Stomach (tissue), 9 donors: ENCODE results near the gene GPR171. TPM values are rescaled to one million over a fixed set of nuclear protein-coding genes. Genes with fewer than 3 reads are reported as not detected.
A peak's percentile ranks its signal among the peaks of the same experiment; 100 is the strongest.

Experiments used
- DNase-seq, 2 donors: peaks; one replicate each; pipeline versions ENCODE4 v3.0.0 to v3.0.0-alpha.2; 2013 to 2019
- H3K27ac ChIP-seq, 5 donors: fragments of 200-600 bp in 4 of 5; sonication (generic) in 4 of 5; one replicate each; pipeline ENCODE4 v1.5.1; 2013 to 2019; ENCODE audit warnings: mild to moderate bottlenecking in 1 of 5, moderate library complexity in 1 of 5
- H3K27me3 ChIP-seq, 3 donors: fragments of 200-600 bp; sonication (generic); one replicate each; pipeline ENCODE4 v1.5.1; 2017 to 2019; ENCODE audit warnings: mixed run types in 1 of 3
- H3K36me3 ChIP-seq, 4 donors: fragments of 200-600 bp; sonication (generic); 1 replicate in 3 of 4; 2 replicates in 1 of 4; pipeline ENCODE4 v1.5.1; 2016 to 2019
- H3K4me1 ChIP-seq, 4 donors: fragments of 200-600 bp; sonication (generic); one replicate each; pipeline ENCODE4 v1.5.1; 2016 to 2019
- H3K4me3 ChIP-seq, 4 donors: fragments of 200-600 bp; sonication (generic) in 3 of 4; one replicate each; pipeline ENCODE4 v1.5.1; 2016 to 2019; ENCODE audit warnings: mild to moderate bottlenecking in 1 of 4
- H3K9me3 ChIP-seq, 4 donors: fragments of 200-600 bp; sonication (generic); one replicate each; pipeline ENCODE4 v1.5.1; 2016 to 2019
- CTCF ChIP-seq, 7 experiments: fragments of 450-650 bp in 4 of 7; fragments of 200-600 bp in 3 of 7; sonication (generic) in 3 of 7; IDR thresholded peaks; one replicate each; pipeline ENCODE4 v1.5.1; 2016 to 2019; ENCODE audit warnings: antibody characterized with exemption in 7 of 7, control low read depth in 2 of 7, mild to moderate bottlenecking in 1 of 7
- EP300 ChIP-seq: sonication (generic); formaldehyde crosslinking; IDR thresholded peaks from one replicate; pipeline ENCODE4 v1.6.1; 2017; ENCODE audit warnings: antibody characterized with exemption
- POLR2A ChIP-seq, 4 donors: fragments of 450-650 bp; IDR thresholded peaks; one replicate each; pipeline ENCODE4 v1.6.1; 2016; ENCODE audit warnings: antibody characterized with exemption in 4 of 4, control low read depth in 2 of 4, mild to moderate bottlenecking in 1 of 4, moderate library complexity in 1 of 4
- POLR2AphosphoS5 ChIP-seq, 3 donors: sonication (generic); formaldehyde crosslinking; IDR thresholded peaks; one replicate each; pipeline ENCODE4 v1.6.1; 2016; ENCODE audit warnings: antibody characterized with exemption in 3 of 3
- WGBS, 5 donors: extraction: QIAGEN DNeasy Blood & Tissue Kit in 3 of 5; methylation state at CpG; one replicate each; pipeline versions ENCODE4 v1.1.5 to v1.1.7; 2013 to 2018; 5-methylcytosine and 5-hydroxymethylcytosine counted together
- intact Hi-C: fragments of 100-400 bp; cut with DNase I; formaldehyde crosslinking; loops from one replicate; pipeline ENCODE4 v1.15.1; 2023; ENCODE audit warnings: low total_unique reads
- polyA plus RNA-seq, 3 donors: library from polyadenylated mRNA; stranded (reverse); fragments of 200-250 nt; gene quantifications; one replicate each; pipeline ENCODE4 v1.2.3, GENCODE V29; 2013
- small RNA-seq, 4 donors: library from RNA; depleted of rRNA; stranded (forward); fragments of <200 nt; gene quantifications; one replicate each; pipeline ENCODE3, GENCODE V24; 2016
- total RNA-seq, 5 donors: library from RNA; depleted of rRNA; stranded (reverse); fragments of >200 nt; gene quantifications; one replicate each; pipeline versions ENCODE4 v1.1.0 to v1.2.3, GENCODE V29; 2014 to 2016
- donor health status: healthy with polysubstance abuse.
- donor health status: Bipolar disorder and iron deficiency.
- donor health status: healthy.

Gene GPR171
- total and polyA plus RNA-seq, 8 donors = 0.44 to 37.5 (median 1.4) TPM; not detected in 1

- Histone ChIP-seq H3K27me3 (no peaks in the 10 kb centered on the region), H3K9me3 (no peaks in the 10 kb centered on the region), H3K27ac (no peak overlapping the region), H3K4me1 (peaks cover 0 to 7% (median 0%) of the 10 kb centered on the region in 4 donors), H3K36me3 (no peaks in the 10 kb centered on the region), H3K4me3 (no peak overlapping the region)
- DNase-seq = peak in 1 of 2 donors; percentile 82
- intact Hi-C loops = no loop called here
- no peak for TF ChIP-seq EP300
- peak in 3 of 7 experiments; percentile 25 to 48 (median 28) for TF ChIP-seq CTCF (IDR thresholded peaks at IDR 0.05)
- 32 to 35% (median 34%) methylated on average over 3 of the region's 3 CpGs for whole genome bisulfite sequencing, 5 donors
These were observed 46.3 kb downstream of the GPR171 start for GRCh38 chr3:151156618-151157216.

GRCh38 chr3:151155409-151156128 lies 47.4 kb downstream of the GPR171 start:
- no peaks in the 10 kb centered on the region for H3K27me3 ChIP-seq
- intact Hi-C loops = no loop called here
- H3K27ac ChIP-seq = no peak overlapping the region
- no peaks in the 10 kb centered on the region for H3K9me3 ChIP-seq
- no peaks in the 10 kb centered on the region for H3K36me3 ChIP-seq
- H3K4me1 ChIP-seq = peaks cover 0 to 9% (median 0%) of the 10 kb centered on the region in 4 donors
- WGBS, 5 donors = 72 to 77% (median 75%) methylated on average over 8 of the region's 8 CpGs
- DNase-seq = no peak
- no peak overlapping the region for H3K4me3 ChIP-seq
- no peak for TF ChIP-seq CTCF (IDR thresholded peaks at IDR 0.05)
- no peak for TF ChIP-seq POLR2A (IDR thresholded peaks at IDR 0.05)
- no peak for TF ChIP-seq EP300
- no peak for TF ChIP-seq POLR2AphosphoS5 (IDR thresholded peaks at IDR 0.05)

DNA sequence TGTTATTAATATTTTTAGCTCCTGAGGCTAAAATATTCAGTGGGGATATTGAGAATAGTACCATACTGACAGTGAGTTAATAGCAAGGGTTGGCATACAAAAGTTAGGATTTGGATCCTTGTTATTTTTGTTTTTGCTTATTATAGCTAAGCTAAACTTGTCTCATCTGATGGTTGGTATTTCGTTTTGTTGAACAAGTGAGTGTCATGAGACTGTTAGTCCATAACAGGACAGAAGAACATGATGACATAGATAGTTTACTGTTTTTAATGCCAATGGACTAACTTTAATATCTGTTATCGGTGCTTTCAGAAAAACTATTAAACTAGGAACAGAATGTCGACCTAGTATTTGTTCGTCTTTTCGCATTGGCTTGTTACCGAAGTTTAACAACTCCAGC lies 48.5 kb downstream of the GPR171 start:
- no peaks in the 10 kb centered on the region for H3K9me3 ChIP-seq
- no peaks in the 10 kb centered on the region for H3K36me3 ChIP-seq
- intact Hi-C loops = no loop called here
- H3K4me1 ChIP-seq = peaks cover 0 to 12% (median 0%) of the 10 kb centered on the region in 4 donors
- no peak for DNase-seq
- WGBS, 5 donors = 87 to 92% (median 91%) methylated on average over 6 of the region's 6 CpGs
- no peak overlapping the region for H3K4me3 ChIP-seq
- H3K27ac ChIP-seq = no peak overlapping the region
- TF ChIP-seq CTCF (IDR thresholded peaks at IDR 0.05) = no peak
- TF ChIP-seq EP300 = no peak
- TF ChIP-seq POLR2A (IDR thresholded peaks at IDR 0.05) = no peak
- TF ChIP-seq POLR2AphosphoS5 (IDR thresholded peaks at IDR 0.05) = no peak
- H3K27me3 ChIP-seq = no peaks in the 10 kb centered on the region

DNA sequence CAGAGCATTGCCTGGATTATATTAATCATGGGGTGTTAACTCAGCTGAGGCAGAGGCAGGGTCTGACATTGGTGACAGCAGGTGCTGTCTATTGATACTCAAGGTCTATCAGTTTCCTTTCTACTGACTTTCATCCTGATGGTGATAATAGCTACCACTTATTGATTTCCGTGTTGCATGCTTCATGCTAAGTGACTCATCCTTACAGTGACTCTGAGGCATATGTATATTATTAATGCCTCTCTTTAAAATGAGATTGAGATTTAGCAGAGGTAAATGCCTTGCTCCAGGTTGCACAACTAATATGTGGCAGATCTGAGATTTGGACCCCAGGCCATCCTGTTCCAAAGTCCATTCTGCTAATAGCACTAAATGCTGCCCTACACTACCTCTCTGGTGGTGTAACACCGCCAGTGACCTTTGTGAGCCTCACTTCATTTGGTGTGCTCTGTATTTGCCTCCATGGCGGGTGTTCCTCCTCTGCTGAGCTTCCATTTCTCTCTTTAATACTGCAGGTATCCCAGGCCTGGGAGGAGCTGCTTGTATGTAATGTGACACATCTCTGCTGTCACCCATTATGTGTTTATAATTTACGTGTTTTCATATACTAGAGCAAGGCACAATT lies 50.4 kb downstream of the GPR171 start:
- no peaks in the 10 kb centered on the region for H3K36me3 ChIP-seq
- H3K4me3 ChIP-seq = no peak overlapping the region
- intact Hi-C loops = no loop called here
- 86 to 99% (median 94%) methylated on average over 4 of the region's 4 CpGs for WGBS, 5 donors
- peaks cover 0 to 12% (median 0%) of the 10 kb centered on the region in 4 donors for H3K4me1 ChIP-seq
- DNase-seq = no peak
- no peak for TF ChIP-seq POLR2A (IDR thresholded peaks at IDR 0.05)
- no peak for TF ChIP-seq POLR2AphosphoS5 (IDR thresholded peaks at IDR 0.05)
- TF ChIP-seq CTCF (IDR thresholded peaks at IDR 0.05) = no peak
- TF ChIP-seq EP300 = no peak
- no peak overlapping the region for H3K27ac ChIP-seq
- no peaks in the 10 kb centered on the region for H3K27me3 ChIP-seq
- no peaks in the 10 kb centered on the region for H3K9me3 ChIP-seq

Small RNA genes within 50 kb of the gene (small RNA-seq; reads per million reads assigned to genes)
- gene RNA5SP145 = 0.30 to 2.7 (median 1.3) reads per million in 4 donors

Other genes with a start within 250 kb of the GPR171 start
- not detected for gene CLRN1, start 230.5 kb downstream of the GPR171 start, total RNA-seq
- gene CLRN1, start 230.5 kb downstream of the GPR171 start, polyA plus RNA-seq = not detected
- 1 to 10 TPM in 2 of 5 donors, under 1 TPM in 2, not detected in 1; 0.14 to 2.9 (median 0.96) TPM for gene MED12L, start 117.6 kb downstream of the GPR171 start, total RNA-seq
- under 1 TPM in 2 of 3 donors, not detected in 1; 0.06 to 0.10 TPM for gene MED12L, start 117.6 kb downstream of the GPR171 start, polyA plus RNA-seq
- 10 to 100 TPM in 3 of 5 donors, 1 to 10 TPM in 2; 1.7 to 43.2 (median 11.6) TPM for gene P2RY14, start 75.3 kb upstream of the GPR171 start, total RNA-seq
- gene P2RY14, start 75.3 kb upstream of the GPR171 start, polyA plus RNA-seq = 1 to 10 TPM; 4.8 to 8.6 (median 8.6) TPM
- gene GPR87, start 113.6 kb upstream of the GPR171 start, total RNA-seq = under 1 TPM in 1 of 5 donors, not detected in 4; 0.37 TPM
- 10 to 100 TPM in 1 of 3 donors, not detected in 2; 32.3 TPM for gene GPR87, start 113.6 kb upstream of the GPR171 start, polyA plus RNA-seq
- 1 to 10 TPM in 3 of 5 donors, not detected in 2; 1.2 to 1.9 (median 1.3) TPM for gene P2RY13, start 126.3 kb upstream of the GPR171 start, total RNA-seq
- under 1 TPM; 0.38 to 0.61 (median 0.50) TPM for gene P2RY13, start 126.3 kb upstream of the GPR171 start, polyA plus RNA-seq
- gene P2RY12, start 181.5 kb upstream of the GPR171 start, total RNA-seq = 1 to 10 TPM in 1 of 5 donors, under 1 TPM in 1, not detected in 3; 0.43 to 4.8 TPM
- gene P2RY12, start 181.5 kb upstream of the GPR171 start, polyA plus RNA-seq = under 1 TPM; 0.40 to 0.50 (median 0.46) TPM